Tongue (tissue), 2 donors: ENCODE results near the gene CELA2B. TPM values are rescaled to one million over a fixed set of nuclear protein-coding genes. Genes with fewer than 3 reads are reported as not detected.
"Not testable (repeated sequence)": the region's sequence is repeated elsewhere in the genome, so short reads cannot be mapped to it uniquely, and the experiment has no call there.

Source experiments
- DNase-seq: peaks from one replicate; pipeline ENCODE4 v3.0.0-alpha.2; 2015
- total RNA-seq: library from RNA; depleted of rRNA; stranded (reverse); fragments of >200 nt; gene quantifications from one replicate; pipeline ENCODE4 v1.2.3, GENCODE V29; 2014

The CELA2B gene
- total RNA-seq, 1 donor from 2014 or later = 0.41 TPM

GRCh38 chr1:15469361-15469760, 6.5 kb upstream of the CELA2B start:
- no peak for DNase-seq

DNA sequence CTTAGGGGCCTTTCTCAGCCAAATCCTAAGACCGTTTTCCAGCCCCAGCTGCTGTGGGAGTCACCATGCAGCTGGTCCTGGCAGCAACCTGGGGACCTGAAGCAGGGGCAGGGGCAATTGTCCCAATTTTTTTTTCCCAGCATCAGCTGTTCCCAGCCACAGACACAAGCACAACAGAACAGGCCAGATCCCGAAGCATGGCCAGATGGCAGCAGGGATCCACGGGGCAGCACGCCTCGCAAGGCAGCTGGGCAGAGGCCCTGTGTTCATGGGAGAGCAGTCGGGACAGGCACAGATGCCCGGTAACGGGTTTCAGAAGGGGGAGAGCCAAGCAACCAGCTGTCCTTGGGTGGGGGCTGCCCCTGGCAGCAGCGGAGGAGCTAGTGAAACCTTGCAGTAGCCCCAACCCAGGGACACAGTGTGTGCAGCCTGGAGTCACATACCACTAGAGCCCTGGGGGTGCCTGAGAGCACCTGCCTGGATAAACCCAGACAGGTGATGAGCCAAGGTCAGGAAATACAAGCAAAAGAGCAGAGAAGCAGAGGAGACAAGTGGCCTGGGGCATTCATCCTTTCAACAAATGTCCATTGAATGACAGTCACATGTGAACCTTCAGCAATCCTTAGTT, 6.0 kb upstream of the CELA2B start:
- peak; percentile 96 for DNase-seq

DNA sequence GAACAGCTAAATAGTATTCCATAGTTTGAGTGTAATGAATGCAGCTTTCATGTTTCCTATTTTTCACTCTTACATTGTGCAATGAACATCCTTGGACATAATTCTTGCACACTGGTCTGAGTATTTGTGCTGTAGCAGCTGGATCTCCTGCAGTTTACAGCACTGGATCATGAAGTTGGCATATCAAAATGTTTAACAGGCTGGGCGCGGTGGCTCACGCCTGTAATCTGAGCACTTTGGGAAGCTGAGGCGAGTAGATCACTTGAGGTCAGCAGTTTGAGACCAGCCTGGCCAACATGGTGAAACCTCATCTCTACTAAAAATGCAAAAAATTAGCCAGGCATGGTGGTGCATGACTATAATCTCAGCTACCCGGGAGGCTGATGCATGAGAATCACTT, 4.8 kb upstream of the CELA2B start:
- not testable (repeated sequence) for DNase-seq

DNA sequence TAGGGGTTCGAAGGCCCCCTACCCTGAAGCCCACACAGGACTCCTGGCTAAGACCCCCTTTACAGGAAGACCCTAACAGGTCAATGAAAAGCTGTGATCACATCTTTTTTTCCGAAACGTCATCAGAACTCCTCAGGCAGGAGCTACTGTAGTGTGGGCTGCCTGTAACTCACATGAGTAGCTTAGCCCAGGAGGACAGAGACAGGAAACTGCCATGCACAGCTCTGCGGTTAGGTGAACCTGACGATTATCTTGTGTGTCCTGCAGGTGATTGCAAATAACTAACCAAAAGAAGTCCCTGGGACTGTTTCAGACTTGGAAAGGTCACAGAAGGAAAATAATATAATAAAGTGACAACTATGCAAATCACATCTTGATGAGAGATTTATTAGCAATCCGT, 4.2 kb upstream of the CELA2B start:
- DNase-seq = not testable (repeated sequence)

DNA sequence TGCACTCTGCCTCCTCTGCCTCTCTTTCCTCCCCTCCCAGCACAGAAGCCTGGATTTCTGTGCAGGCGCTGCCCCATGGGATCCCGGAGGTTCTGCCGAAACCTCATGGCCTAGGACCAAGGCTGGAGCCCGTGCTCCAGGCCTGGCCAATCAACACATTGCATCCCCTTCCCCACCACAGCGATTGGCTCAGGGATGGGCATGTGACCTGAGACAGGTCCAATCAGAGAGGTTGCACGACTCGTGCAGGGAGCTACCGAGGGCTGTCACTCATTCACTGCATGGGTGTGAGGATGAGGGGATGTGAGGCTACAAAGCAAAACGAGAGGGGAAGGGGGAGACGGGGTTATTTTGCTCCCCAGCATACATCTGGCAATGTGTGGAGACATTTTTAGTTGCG, 3.3 kb upstream of the CELA2B start:
- no peak for DNase-seq

DNA sequence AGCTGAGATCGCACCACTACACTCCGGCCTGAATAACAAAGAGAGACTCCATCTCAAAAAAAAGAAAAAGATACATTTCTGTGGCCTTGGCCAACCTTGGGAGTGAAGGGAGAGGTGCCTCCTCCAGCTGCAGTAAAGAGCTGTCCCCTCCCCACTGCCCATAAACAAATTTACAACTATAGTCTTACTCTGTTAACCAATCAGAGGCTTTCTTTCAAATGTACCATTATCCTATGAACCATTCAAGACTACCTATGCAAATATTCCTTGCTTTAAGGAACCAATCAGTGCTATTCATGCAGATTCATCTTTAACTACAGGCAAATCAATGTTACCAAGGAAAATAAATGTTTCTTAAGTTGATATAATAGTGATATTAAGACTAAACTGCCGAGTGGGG, 1.0 kb downstream of the CELA2B start:
- no peak for DNase-seq

- DNase-seq = no peak
Measured at GRCh38 chr1:15477646-15478212, 1.8 kb downstream of the CELA2B start.

- DNase-seq = no peak
Measured at GRCh38 chr1:15479654-15480347, 3.9 kb downstream of the CELA2B start.

DNA sequence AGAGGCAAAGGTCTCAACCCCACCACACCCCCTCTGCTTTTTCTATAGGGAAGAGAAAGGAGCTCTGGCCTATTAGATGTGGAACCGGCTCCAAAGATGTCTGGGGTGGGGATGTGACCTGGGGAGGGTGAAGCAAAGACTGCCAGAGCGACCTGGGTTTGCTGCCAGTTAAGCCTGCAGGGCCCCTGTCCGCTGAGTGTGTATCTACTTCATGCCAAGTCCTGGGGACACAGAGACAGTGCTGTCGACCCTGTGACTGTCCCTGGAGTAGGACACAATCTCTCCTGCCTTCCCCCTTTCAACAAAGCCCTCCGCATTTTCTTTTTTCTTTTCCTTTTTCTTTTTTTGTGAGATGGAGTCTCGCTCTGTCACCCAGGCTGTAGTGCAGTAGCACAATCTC, 6.6 kb downstream of the CELA2B start:
- DNase-seq = not testable (repeated sequence)

- DNase-seq = not testable (repeated sequence)
Measured at GRCh38 chr1:15482983-15483543, 7.2 kb downstream of the CELA2B start.

DNA sequence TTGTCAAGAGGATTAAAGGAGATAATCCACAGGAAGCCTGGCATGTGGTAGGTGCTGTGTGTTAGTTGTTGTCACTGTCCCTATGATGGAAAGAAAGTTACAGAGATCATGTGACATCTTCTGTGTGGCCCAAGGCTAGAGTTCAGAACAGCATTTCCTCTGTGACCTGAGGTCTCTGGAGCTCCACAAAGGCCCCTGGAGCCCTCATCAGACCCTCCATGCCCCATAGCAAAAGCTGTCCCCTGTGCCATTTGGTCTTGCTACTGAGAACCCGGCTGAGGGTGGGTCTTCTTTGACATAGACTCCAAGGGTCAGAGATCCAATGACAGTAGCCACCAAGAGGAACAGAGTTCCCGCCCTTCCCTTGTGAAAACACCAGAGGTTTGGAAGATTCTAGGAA, 8.1 kb downstream of the CELA2B start:
- DNase-seq = no peak

- DNase-seq = not testable (repeated sequence)
Measured at GRCh38 chr1:15484443-15484842, 8.5 kb downstream of the CELA2B start.

DNA sequence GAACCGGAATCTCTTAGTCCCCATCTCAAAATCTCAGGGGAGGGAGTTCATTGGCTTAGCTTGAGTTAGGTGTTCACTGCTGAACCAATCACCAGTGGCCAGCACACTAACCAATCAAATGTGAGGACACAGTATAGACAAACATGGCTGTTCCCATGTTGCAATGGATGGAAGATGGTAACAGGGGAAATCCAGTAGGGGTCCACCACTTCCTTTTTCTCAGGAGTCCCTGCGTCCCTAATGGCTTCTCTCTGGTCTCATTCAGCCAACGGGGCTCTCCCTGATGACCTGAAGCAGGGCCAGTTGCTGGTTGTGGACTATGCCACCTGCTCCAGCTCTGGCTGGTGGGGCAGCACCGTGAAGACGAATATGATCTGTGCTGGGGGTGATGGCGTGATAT, 9.7 kb downstream of the CELA2B start:
- DNase-seq = no peak

GRCh38 chr1:15486844-15487610, 11.1 kb downstream of the CELA2B start:
- DNase-seq = peak; percentile 37

- peak; percentile 61 for DNase-seq
Measured at GRCh38 chr1:15488371-15488770, 12.5 kb downstream of the CELA2B start.

DNA sequence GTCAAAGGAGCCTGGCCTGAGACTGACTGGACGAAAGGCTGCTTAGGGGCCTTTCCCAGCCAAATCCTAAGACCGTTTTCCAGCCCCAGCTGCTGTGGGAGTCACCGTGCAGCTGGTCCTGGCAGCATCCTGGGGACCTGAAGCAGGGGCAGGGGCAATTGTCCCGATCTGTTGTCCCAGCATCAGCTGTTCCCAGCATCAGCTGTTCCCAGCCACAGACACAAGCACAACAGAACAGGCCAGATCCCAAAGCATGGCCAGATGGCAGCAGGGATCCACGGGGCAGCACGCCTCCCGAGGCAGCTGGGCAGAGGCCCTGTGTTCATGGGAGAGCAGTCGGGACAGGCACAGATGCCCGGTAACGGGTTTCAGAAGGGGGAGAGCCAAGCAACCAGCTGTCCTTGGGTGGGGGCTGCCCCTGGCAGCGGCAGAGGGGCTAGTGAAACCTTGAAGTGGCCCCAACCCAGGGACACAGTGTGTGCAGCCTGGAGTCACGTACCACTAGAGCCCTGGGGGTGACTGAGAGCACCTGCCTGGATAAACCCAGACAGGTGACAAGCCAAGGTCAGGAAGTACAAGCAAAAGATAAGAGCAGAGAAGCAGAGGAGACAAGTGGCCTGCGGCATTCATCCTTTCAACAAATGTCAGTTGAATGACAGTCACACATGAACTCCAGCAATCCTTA, 13.3 kb downstream of the CELA2B start:
- DNase-seq = peak; percentile 97

GRCh38 chr1:15491010-15491409, 15.1 kb downstream of the CELA2B start:
- not testable (repeated sequence) for DNase-seq

DNA sequence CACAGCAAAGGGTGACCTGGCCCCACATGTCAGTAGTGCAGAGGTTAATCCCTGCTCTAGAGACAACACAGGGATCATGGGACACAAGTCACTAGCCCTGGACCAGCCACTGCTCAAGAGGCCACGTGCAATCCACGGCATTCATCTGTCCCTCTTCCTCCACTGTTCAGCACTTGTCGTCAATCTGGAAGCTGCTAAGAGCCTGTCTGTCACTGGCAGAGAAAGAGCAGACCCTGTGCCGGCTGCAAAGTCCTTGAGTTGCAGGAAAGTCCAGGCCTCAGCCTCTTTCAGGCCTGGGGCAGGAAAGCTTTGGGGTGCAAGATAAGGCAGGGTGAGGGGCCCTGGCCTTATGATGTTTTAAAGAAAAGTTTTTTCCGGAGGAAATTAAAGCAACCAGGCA, 16.7 kb downstream of the CELA2B start:
- no peak for DNase-seq

DNA sequence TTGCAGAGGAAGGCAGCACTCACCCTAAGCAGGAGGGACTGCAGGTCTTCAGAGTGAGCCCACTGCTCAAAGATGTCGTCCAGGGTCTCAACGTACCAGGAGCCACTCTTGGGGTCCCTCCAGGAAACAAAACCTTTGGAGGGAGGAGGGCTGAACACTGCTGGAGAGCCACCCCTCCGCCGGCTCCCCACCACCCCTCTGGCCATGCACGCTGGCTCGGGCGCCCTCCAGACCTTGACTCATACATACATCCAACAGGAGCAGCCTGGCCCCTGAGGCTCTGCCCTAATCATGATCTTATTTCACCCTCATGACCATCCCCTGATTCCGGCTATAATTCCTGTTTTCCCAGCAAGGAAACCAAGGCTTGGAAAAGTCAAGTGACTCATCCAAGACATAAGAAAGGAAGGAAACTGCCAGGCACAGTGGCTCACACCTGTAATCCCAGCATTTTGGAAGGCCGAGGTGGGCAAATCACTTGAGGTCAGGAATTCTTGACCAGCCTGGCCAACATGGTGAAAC, 18.0 kb downstream of the CELA2B start:
- no peak for DNase-seq

GRCh38 chr1:15500184-15501178, 24.6 kb downstream of the CELA2B start:
- DNase-seq = no peak
